ENCODE results near the gene KRT75. TPM values are rescaled to one million over a fixed set of nuclear protein-coding genes. Genes with fewer than 3 reads are reported as not detected.

The KRT75 gene
- total RNA-seq, 1 experiment from 2014 or later, result not detected

GRCh38 chr12:52385226-52385702, 48.9 kb downstream of the KRT75 start, which contains the start of gene KRT84:
Gene KRT84, minus strand, starts transcription at chr12:52385652. Its CDS starts 67 bp downstream, at chr12:52385585.
- CTCF ChIA-PET, result interaction anchor here (2.0 to 3.1 kb wide), 3 partner anchors 10 to 485 kb away, joined by 8 to 17 read pairs (median 13); no protein-coding TSS in a partner anchor

More at GRCh38 chr12:52385226-52385702, 48.9 kb downstream of the KRT75 start, which contains the start of gene KRT84:
- no peak within 1 kb of the TSS for H3K4me3 ChIP-seq (replicated peaks in 1 of 2; ENCODE audit: low read depth in 1 of 2, low read length in 2 of 2)
- H3K9ac ChIP-seq (ENCODE audit: low read length), result no peak within 1 kb of the TSS
- H3K79me2 ChIP-seq (ENCODE audit: insufficient read depth, low read length), result no peaks in the 10 kb centered on the region
- H2AFZ ChIP-seq (ENCODE audit: low read depth, low read length, poor library complexity, severe bottlenecking), result no peak within 1 kb of the TSS
- POLR2A ChIA-PET, result no interaction called here
- H3K4me2 ChIP-seq (ENCODE audit: low read length), result no peak within 1 kb of the TSS
- no peaks in the 10 kb centered on the region for H3K9me2 ChIP-seq (ENCODE audit: insufficient read depth)
- DNase-seq (ENCODE audit: low read depth, low spot score) (no peak), ATAC-seq (no peak)
- peaks cover 0 to 5% of the 10 kb centered on the region in 2 experiments; a peak in 1 of 4 replicates for H3K4me1 ChIP-seq (ENCODE audit: control insufficient read depth in 1 of 2, insufficient read depth in 2 of 2, low read length in 2 of 2)
- no peaks in the 10 kb centered on the region for H4K20me1 ChIP-seq (ENCODE audit: insufficient read depth)
- no peak within 1 kb of the TSS for H3K27ac ChIP-seq (ENCODE audit: low read depth, low read length)
- H3K36me3 ChIP-seq (ENCODE audit: control insufficient read depth in 1 of 2, insufficient read depth in 2 of 2, low read length in 2 of 2), result no peaks in the 10 kb centered on the region
- BruUV-seq (replicated peaks), result no TSS peak
- H3K9me3 ChIP-seq (ENCODE audit: control insufficient read depth in 1 of 2, insufficient read depth in 1 of 2, low read depth in 1 of 2, low read length in 2 of 2), result no peaks in the 10 kb centered on the region
- no peaks in the 10 kb centered on the region for H3K27me3 ChIP-seq (ENCODE audit: insufficient read depth, low read length)
- no peak for TF ChIP-seq SP1 (IDR thresholded peaks at IDR 0.05; ENCODE audit: low read depth)
- no peak for TF ChIP-seq SRF (IDR thresholded peaks at IDR 0.05; ENCODE audit: low read depth)
- TF ChIP-seq EZH2 (IDR thresholded peaks at IDR 0.05), result no peak
- TF ChIP-seq REST (IDR thresholded peaks at IDR 0.05; ENCODE audit: low read depth), result no peak
- TF ChIP-seq MAX (IDR thresholded peaks at IDR 0.05), result no peak
- no peak for TF ChIP-seq ELF1 (IDR thresholded peaks at IDR 0.05; ENCODE audit: borderline replicate concordance, low read depth)
- no peak for TF ChIP-seq ZBTB33 (IDR thresholded peaks at IDR 0.05; ENCODE audit: extremely low read depth, insufficient replicate concordance, low read length)
- no peak for TF ChIP-seq ATF3 (IDR thresholded peaks at IDR 0.05)
- no peak for TF ChIP-seq TCF7L2 (IDR thresholded peaks at IDR 0.05; ENCODE audit: borderline replicate concordance, extremely low read depth, insufficient read depth, insufficient read length)
- TF ChIP-seq CTCF (IDR thresholded peaks at IDR 0.05 in 2 of 3, conservative IDR thresholded peaks at IDR 0.05 in 1 of 3; ENCODE audit: borderline replicate concordance in 1 of 3, insufficient read depth in 1 of 3, low read depth in 2 of 3, low read length in 2 of 3), result no peak
- TF ChIP-seq YY1 (IDR thresholded peaks at IDR 0.05; ENCODE audit: extremely low read depth, insufficient replicate concordance, low read depth, low read length), result no peak
- TF ChIP-seq POLR2AphosphoS5 (IDR thresholded peaks at IDR 0.05; ENCODE audit: low read depth, low read length), result no peak
- no peak for TF ChIP-seq SIN3A (IDR thresholded peaks at IDR 0.05; ENCODE audit: low read depth)
- TF ChIP-seq ZFX (IDR thresholded peaks at IDR 0.05), result no peak
- no peak for TF ChIP-seq CEBPB (IDR thresholded peaks at IDR 0.05; ENCODE audit: low read depth)
- no peak for TF ChIP-seq EGR1 (IDR thresholded peaks at IDR 0.05; ENCODE audit: low read depth)
- no peak for TF ChIP-seq RAD21 (IDR thresholded peaks at IDR 0.05; ENCODE audit: low read depth)
- no peak for TF ChIP-seq FOSL1 (IDR thresholded peaks at IDR 0.05; ENCODE audit: low read depth)
- TF ChIP-seq ZNF274 (IDR thresholded peaks at IDR 0.05; ENCODE audit: low read depth, low read length), result no peak
- no peak for TF ChIP-seq POLR2A (IDR thresholded peaks at IDR 0.05; ENCODE audit: borderline replicate concordance, extremely low read depth, insufficient read depth, insufficient read length)
- RAD21 ChIA-PET (ENCODE audit: low non-redundant PET in 1 of 2, low total read pairs in 2 of 2, uncharacterized antibody in 2 of 2, unreplicated experiment in 2 of 2), result no interaction called here
- intact Hi-C loops (cut with micrococcal nuclease), result no loop called here
